ENCODE results near the gene PDX1.
"Not testable (repeated sequence)": the region's sequence is repeated elsewhere in the genome, so short reads cannot be mapped to it uniquely, and the experiment has no call there.

Gene PDX1

DNA sequence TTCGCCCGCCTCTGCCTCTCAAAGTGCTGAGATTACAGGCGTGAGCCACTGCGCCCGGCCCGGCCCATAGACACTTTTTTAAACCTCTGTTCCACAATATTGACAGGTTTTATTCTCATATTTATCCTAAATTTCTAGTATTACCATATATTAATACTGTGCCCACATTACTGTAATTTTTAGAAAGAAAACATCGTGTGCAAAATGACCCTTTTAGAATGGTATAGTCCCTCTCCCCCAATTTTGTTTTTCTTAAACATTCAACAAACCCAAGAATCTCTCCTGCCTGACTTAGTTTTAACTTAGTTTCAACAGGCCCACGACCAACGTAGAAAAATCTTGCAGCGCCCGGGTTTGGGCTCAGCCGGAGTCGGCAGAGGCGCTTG is 40.2 kb downstream of the PDX1 start:
- no peak for DNase-seq

DNA sequence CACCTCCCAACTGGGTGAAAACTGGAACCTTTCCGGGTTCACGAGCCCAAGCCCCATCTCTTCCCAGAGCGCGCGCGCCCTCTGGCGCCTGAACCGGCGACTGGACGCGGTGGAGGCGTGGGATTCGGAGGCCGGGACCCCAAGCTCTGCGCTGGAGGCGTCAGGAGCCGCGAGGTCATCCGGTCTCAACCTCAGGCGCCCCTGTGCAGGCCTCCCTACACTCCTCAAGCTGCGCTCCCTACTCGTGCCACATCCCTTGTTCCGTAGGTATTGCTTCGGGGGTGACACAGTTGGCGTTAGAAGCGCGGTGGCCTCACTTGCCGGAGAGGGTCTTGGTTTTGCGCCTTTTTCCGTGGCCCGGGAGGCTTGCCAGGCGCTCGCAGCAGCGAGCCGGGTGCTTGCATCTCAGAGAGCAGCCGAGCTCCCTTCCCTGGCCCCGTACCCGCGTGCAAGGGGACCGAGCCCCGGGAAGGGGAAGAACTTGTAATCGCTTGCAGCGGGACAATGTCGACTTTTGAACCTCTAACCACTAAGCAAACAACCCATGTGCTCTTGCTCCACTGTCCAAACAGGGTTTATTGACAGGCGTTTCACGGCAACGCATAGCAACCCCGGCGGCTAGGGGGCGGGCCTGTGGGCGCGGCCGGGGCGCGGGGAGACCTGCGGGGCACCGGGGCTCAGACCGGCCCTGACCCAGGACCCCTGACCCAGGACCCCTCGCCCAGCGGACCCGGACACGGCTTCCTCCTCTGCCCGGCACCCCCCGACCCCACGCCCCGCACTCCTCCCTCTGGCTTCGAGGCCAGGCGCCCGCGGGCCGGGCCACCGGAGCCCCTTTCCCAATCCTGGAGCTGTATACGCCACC is 40.8 kb downstream of the PDX1 start:
- peak; percentile 50 for DNase-seq

GRCh38 chr13:27961227-27962085 is 41.7 kb downstream of the PDX1 start:
- no peak for DNase-seq

DNA sequence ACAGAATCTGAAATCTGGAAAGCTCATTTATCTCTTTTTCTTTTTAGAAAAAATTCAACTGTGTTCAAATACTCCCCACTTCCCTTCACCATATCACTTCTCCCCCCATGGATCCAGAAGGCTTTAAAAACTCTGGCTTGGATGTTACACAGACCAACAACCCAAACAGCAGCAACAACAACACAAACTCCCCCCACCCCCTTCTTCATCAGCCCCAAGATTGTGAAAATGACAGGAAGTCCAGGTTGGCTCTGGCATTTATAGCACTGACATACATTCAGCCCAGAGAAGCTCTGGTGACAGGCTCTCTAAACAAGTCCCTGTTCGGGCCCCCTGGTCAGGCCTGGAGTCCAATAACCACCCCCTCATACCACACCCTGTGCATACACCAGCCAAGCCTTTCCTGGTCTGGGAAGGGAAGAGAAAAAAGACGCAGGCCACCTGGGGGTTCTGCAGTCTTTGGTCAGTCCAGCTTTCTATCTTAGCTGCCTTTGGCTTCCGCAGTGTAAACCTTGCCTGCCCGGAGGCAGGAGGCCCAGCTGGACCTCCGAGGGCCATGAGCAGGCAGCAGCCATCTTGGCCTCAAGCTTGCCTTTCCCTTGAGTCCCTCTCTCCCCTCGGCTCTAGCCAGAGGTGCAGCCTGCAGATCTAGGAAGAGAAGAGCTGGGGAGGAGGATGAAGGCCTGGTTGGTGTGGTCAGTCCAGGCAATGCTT is 42.5 kb downstream of the PDX1 start:
- no peak for DNase-seq

GRCh38 chr13:27962982-27963381 is 43.2 kb downstream of the PDX1 start:
- DNase-seq = no peak

- no peak for DNase-seq
These were observed 43.7 kb downstream of the PDX1 start for GRCh38 chr13:27963491-27963890.

GRCh38 chr13:27964206-27964605 is 44.4 kb downstream of the PDX1 start:
- DNase-seq = not testable (repeated sequence)

DNA sequence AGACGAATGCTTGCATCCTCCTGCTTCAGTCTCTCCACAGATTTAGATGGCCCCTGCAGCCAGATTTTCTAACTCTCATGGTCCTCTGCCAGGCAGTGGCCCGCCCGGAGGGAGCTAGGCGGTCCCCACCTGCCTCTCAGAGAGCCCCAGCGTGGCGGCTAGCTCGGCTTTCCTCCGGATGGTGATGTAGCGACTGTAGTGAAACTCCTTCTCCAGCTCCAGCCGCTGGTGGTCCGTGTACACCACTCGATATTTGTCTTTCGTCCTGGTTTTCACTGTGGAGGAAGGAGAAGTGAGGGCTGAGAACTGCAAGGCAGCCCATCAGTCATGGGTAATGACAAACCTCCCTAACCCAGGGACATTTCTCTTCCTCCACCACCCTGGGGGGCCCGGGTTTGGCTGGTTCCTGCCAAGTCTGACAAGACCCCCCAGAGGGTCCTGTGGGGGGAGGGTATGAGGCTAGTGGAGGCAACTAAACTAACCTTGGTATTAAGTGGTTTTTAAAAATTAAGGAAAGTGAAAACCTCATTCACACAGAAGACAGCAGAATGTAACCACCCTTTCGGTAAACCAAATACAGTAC is 45.0 kb downstream of the PDX1 start:
- no peak for DNase-seq

- no peak for DNase-seq
These were observed 45.5 kb downstream of the PDX1 start for GRCh38 chr13:27965343-27965739.

DNA sequence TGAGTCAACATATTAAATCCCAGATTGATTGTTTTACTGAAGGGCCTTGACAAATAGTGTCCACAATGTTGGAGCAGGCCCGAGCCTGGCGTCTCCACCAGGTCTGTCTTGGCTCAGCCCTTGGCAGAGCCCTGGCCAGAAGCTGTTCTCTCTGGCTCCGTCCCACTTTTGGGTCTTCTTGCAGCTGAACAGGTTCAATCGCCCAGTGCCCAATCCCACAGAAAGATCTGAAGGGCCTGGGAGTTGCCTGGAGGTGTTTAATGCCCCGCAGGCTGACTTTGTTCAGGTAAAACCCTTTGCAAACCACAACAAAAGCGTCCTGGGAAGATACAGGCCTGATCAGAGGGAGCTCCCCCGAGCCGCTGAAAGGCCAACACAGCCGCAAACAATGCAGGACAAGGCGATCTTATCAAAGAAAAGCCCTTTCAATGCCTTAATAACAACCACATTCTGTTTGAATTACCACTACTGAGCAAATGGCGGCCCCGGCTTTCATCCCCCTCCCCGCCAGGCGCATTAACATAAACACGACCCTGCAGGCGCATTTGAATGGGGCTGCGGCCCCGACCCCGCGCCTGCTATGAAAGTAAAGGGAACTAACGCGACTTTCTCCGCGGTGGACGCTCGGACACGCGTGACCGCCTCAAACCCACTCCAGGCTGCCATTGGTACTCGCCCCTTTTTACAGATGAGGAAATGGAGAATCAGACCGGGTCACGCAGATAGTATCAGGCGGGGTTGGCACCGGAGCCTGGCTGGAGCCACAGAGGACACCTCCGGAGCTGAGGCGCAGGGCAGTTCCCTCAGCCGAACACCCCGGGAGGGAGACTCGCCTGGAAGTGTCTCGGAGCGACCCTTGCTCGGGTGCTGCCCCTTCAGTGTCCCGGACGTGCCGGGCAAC is 46.2 kb downstream of the PDX1 start:
- no peak for DNase-seq

GRCh38 chr13:27966641-27967202 is 46.9 kb downstream of the PDX1 start:
- no peak for DNase-seq

DNA sequence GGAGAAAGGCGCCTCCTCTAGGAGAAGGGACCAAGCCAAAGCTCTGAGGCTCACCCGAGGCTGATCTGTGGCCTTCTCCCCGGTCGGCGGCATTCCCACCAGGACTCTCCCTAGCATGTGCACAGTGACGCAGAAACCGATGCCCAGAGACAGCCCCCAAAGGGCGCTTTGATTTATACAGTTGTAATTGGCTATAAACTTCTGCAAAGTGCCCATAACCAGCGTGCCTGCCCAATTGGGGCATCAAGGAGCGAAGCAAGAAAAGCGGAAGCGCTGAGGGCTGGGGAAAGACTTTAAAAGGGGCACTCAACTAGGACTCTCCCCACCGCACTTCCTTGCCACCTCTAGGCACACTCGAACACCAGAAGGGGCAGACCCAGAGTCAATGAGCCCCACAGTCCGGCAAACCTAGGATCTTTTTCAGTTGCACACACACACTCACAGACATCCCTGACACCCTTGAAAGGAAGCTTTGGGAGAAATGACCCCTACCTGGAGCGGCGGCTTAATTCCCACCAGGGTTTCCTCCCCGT is 47.5 kb downstream of the PDX1 start:
- no peak for DNase-seq

DNA sequence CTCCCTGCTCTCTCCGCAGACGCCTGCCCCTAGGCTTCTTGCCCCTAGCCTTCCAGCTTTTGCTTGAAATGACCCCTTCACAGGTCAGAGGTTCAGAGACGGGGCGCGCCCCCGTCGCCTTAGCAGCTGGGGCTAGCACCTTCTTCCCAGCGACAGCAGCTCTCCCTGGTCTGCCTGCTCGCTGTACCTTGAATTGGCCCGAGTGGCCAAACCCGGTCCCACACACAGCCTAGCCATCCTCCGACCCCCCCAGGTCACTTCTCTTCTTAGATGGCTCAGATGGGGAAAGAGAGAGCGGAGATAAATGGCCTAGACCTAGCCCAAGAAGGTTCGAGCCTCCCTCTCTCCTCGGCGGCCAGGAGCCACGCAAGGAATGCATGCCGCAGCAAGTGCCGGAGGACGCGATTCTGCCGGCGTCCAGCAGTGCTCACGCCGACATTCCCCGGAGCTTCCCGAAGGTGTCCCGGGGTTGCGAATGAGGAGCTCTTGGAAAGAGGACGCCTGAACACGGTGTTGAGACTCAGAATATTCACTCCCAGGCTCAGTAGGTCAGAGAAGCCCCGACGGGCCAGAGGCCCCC is 48.0 kb downstream of the PDX1 start:
- DNase-seq = no peak

GRCh38 chr13:27968316-27969081 is 48.7 kb downstream of the PDX1 start:
- no peak for DNase-seq

DNA sequence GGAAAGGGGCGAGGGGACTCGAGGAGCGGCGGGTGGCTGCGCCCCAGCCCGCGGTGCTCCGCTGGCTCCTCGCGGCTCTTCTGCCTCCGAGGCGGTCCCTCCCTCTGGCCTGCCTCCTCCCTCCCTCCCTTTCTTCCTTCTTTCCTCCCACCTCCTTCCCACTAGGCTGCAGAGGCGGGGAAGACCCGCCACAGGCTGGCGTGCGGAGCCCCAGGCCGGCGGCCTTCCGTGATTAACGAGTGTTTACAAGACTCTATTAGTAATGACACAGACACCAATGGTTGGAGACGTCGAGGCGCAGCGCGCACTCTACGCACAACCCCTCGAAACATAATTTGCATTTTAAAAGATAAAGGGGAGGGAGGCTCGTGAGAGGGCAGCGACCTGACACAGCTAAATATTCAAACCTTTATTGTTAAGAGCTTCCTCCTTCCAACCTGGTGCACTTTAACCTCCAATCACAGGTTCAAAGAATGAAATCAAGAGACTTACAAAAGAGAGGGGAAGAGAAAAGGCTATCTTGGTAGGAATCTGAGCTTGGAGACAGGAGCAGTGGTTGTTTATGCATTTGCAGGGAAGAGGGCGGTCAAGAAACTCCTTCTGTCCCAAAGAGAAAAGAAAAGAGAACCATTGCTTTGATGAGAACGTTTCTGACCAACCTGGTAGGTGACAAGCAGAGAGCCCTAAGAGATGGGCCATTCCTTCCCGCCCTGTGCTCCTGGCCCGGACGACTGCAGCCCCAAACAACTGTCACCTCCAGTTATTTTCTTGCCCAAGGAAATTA is 49.5 kb downstream of the PDX1 start, which contains the start of gene CDX2:
CDX2 (minus strand) TSS at position 234 of the 784 bp plus-strand sequence. CDS start 309 bp downstream, outside the sequence.
- no peak for DNase-seq

DNA sequence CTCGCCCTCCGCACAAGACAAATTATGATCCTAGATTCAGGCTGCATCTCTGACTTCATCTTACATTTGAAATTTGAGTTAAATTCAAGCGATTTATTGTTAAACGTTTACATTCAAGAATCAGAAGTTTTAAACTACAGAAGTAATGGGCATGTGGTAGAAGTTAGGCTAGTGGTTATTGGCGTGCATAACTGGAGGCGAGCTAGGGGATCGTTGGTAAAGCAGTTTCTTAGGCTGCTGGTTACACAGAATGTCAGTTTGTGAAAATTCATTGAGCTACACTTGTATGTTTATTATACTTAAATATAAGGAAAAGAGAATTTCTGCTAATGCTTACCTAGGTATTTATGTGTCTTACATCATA is 50.0 kb downstream of the PDX1 start:
- no peak for DNase-seq

DNA sequence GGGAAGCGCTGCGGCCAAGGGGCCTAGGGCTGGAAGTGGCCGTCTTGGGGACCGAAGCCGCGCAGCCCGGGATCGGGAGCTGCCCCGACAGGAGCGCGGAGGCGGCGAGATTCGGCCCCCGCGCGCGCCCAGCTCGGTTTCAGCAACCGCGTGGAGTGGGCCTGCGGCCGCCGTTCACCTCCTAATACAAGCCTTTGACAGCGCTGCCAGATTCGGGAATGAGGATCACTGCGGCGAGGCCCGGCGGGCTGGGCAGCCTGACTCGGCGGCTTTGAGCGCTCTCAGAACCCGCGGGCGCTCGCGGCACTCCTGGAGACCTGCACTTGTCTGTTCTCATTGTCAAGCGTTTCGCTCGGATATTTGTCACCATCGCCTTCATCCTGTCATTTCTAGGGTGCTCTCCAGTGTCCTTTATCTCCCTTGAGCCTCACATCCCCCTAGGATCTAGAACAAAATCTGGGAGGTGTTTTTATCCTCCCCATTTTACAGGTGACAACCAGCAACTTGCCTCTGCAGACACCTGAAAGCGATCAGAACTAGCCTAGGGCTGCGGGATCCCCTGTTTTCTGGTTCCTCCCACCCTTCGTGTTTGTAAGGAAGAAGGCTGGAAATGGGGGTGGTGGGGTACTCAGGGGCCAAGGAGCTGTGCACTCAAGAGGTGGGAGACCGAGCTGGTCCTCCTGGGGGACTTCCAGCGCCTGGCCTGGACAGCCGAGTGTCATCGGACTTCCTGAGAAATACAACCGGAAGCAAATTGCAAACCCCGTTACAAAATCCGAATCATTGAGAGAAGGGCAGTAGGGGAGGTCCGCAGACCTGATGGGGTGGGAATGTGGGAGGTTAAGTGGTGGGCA is 50.8 kb downstream of the PDX1 start:
- no peak for DNase-seq

- DNase-seq = no peak
These were observed 51.4 kb downstream of the PDX1 start for GRCh38 chr13:27971236-27971645.
